LNCaP clone FGC (cell line): ENCODE data around the gene HACD4.

Source experiments
- DNase-seq: peaks from one replicate; pipeline ENCODE4 v3.0.0-alpha.2; 2011; ENCODE audit warnings: low read depth
- H3K4me3 ChIP-seq: 2 replicates; pipeline ENCODE4 v1.5.1; 2011; ENCODE audit warnings: mild to moderate bottlenecking, low read depth, low read length, control low read depth
- CTCF ChIP-seq: IDR thresholded peaks from 2 replicates; pipeline ENCODE4 v1.5.1; 2012; ENCODE audit warnings: mild to moderate bottlenecking; ENCODE audit not compliant: control insufficient read depth, insufficient read depth; ENCODE audit errors: extremely low read depth

HACD4 gene

GRCh38 chr9:21023861-21024260, 7.6 kb downstream of the HACD4 start:
- no peak overlapping the region for H3K4me3 ChIP-seq
- TF ChIP-seq CTCF, result no peak
- DNase-seq, result no peak

- no peak for DNase-seq
- TF ChIP-seq CTCF, result no peak
- H3K4me3 ChIP-seq, result no peak overlapping the region
Observed at GRCh38 chr9:21018177-21018576, 13.3 kb downstream of the HACD4 start.

GRCh38 chr9:21016701-21017491, 14.5 kb downstream of the HACD4 start:
- no peak for DNase-seq
- no peak for TF ChIP-seq CTCF

GRCh38 chr9:21015995-21016394, 15.4 kb downstream of the HACD4 start:
- no peak for DNase-seq
- TF ChIP-seq CTCF, result no peak
- no peak overlapping the region for H3K4me3 ChIP-seq

More at GRCh38 chr9:21016701-21017491, 14.5 kb downstream of the HACD4 start:
- no peak overlapping the region for H3K4me3 ChIP-seq

GRCh38 chr9:21015129-21015815, 16.2 kb downstream of the HACD4 start:
- no peak overlapping the region for H3K4me3 ChIP-seq
- no peak for DNase-seq
- no peak for TF ChIP-seq CTCF

GRCh38 chr9:21002040-21002439, 29.4 kb downstream of the HACD4 start:
- no peak for TF ChIP-seq CTCF
- H3K4me3 ChIP-seq, result no peak overlapping the region
- no peak for DNase-seq
